Measurements from ENCODE around the gene PRKAA1. TPM values are rescaled to one million over a fixed set of nuclear protein-coding genes. Genes with fewer than 3 reads are reported as not detected.
"Not testable (repeated sequence)": the region's sequence is repeated elsewhere in the genome, so short reads cannot be mapped to it uniquely, and the experiment has no call there.

The PRKAA1 gene
- total RNA-seq, 4 donors from 2014 or later, result 66.5 to 113 (median 97.9) TPM

GRCh38 chr5:40733434-40733833, 64.7 kb downstream of the PRKAA1 start:
- TF ChIP-seq EP300 (IDR thresholded peaks at IDR 0.05) (no peak), CTCF (IDR thresholded peaks at IDR 0.05) (no peak), POLR2A (IDR thresholded peaks at IDR 0.05) (no peak), POLR2AphosphoS5 (IDR thresholded peaks at IDR 0.05) (no peak)
- Histone ChIP-seq H3K36me3 (peaks cover 0 to 12% of the 10 kb centered on the region in 2 donors), H3K27me3 (no peaks in the 10 kb centered on the region), H3K4me1 (peaks cover 8 to 46% (median 20%) of the 10 kb centered on the region in 3 donors), H3K9me3 (no peaks in the 10 kb centered on the region), H3K27ac (no peak overlapping the region), H3K4me3 (no peak overlapping the region)
- 61 to 81% methylated on average over 2 of the region's 2 CpGs for WGBS, 2 donors (ENCODE audit: low coverage in 1 of 2)
- ATAC-seq, result no peak

- not testable (repeated sequence) for H3K9me3 ChIP-seq, H3K27ac ChIP-seq, H3K27me3 ChIP-seq, H3K4me3 ChIP-seq, ATAC-seq, H3K4me1 ChIP-seq
- H3K36me3 ChIP-seq, result peaks cover 0 to 51% of the 10 kb centered on the region in 2 donors
- WGBS, 2 donors (ENCODE audit: low coverage in 1 of 2), result 100% methylated on average over 4 of the region's 37 CpGs; no CpG with 5 or more reads in 1 of the 2 donors
These were observed 75.7 kb downstream of the PRKAA1 start for GRCh38 chr5:40722497-40722911.

GRCh38 chr5:40720069-40720468, 78.1 kb downstream of the PRKAA1 start:
- Histone ChIP-seq H3K36me3 (peaks cover 0 to 55% of the 10 kb centered on the region in 2 donors), H3K4me3 (no peak overlapping the region), H3K27ac (no peak overlapping the region), H3K4me1 (peaks cover 0 to 6% (median 0%) of the 10 kb centered on the region in 3 donors), H3K9me3 (peaks cover 0 to 4% (median 0%) of the 10 kb centered on the region in 3 donors), H3K27me3 (no peaks in the 10 kb centered on the region)
- TF ChIP-seq POLR2A (IDR thresholded peaks at IDR 0.05), result no peak
- ATAC-seq, result no peak

- ATAC-seq, result no peak
- peaks cover 0 to 37% of the 10 kb centered on the region in 2 donors for H3K36me3 ChIP-seq
- H3K4me1 ChIP-seq, result peaks cover 0 to 11% (median 0%) of the 10 kb centered on the region in 3 donors
- no peaks in the 10 kb centered on the region for H3K27me3 ChIP-seq
- TF ChIP-seq EP300 (IDR thresholded peaks at IDR 0.05), result no peak
- no peak for TF ChIP-seq CTCF (IDR thresholded peaks at IDR 0.05)
- TF ChIP-seq POLR2AphosphoS5 (IDR thresholded peaks at IDR 0.05), result no peak
- no peak for TF ChIP-seq POLR2A (IDR thresholded peaks at IDR 0.05)
- no peak overlapping the region for H3K4me3 ChIP-seq
- H3K27ac ChIP-seq, result no peak overlapping the region
- peaks cover 0 to 4% (median 0%) of the 10 kb centered on the region in 3 donors for H3K9me3 ChIP-seq
These were observed 80.9 kb downstream of the PRKAA1 start for GRCh38 chr5:40717281-40717680.

- 94 to 100% methylated on average over 2 of the region's 2 CpGs for WGBS, 2 donors (ENCODE audit: low coverage in 1 of 2)
- no peak overlapping the region for H3K4me3 ChIP-seq
- no peak for ATAC-seq
These were observed 81.6 kb downstream of the PRKAA1 start for GRCh38 chr5:40716590-40716989.

More at GRCh38 chr5:40716590-40716989, 81.6 kb downstream of the PRKAA1 start:
- Histone ChIP-seq H3K4me1 (peaks cover 0 to 13% (median 0%) of the 10 kb centered on the region in 3 donors), H3K27me3 (no peaks in the 10 kb centered on the region), H3K27ac (no peak overlapping the region), H3K36me3 (peaks cover 0 to 30% of the 10 kb centered on the region in 2 donors), H3K9me3 (no peaks in the 10 kb centered on the region)
- TF ChIP-seq POLR2AphosphoS5 (IDR thresholded peaks at IDR 0.05), result no peak
- no peak for TF ChIP-seq POLR2A (IDR thresholded peaks at IDR 0.05)
- no peak for TF ChIP-seq EP300 (IDR thresholded peaks at IDR 0.05)
- no peak for TF ChIP-seq CTCF (IDR thresholded peaks at IDR 0.05)
